PFSK-1 (cell line): ENCODE data around the gene SPATS2L.

Source experiments
- FOXP2 ChIP-seq: optimal IDR thresholded peaks from 2 replicates; pipeline ENCODE3; 2011; ENCODE audit warnings: borderline replicate concordance, control low read depth, inconsistent platforms; ENCODE audit not compliant: insufficient read depth; ENCODE audit errors: extremely low read length, extremely low read depth
- POLR2AphosphoS5 ChIP-seq: IDR thresholded peaks from 2 replicates; pipeline ENCODE4 v1.6.1; 2012; ENCODE audit warnings: low read depth, mild to moderate bottlenecking, control low read depth, low read length, moderate library complexity
- REST ChIP-seq, 2 experiments: IDR thresholded peaks; 2 replicates each; pipeline versions ENCODE4 v1.6.1 to v1.8.0; 2011 to 2012; ENCODE audit warnings: low read depth in 2 of 2, low read length in 2 of 2, control low read depth in 1 of 2, inconsistent platforms in 1 of 2, mild to moderate bottlenecking in 1 of 2, moderate library complexity in 1 of 2; ENCODE audit not compliant: insufficient read depth in 1 of 2
- SIN3A ChIP-seq: IDR thresholded peaks from 2 replicates; pipeline ENCODE4 v1.6.1; 2012; ENCODE audit warnings: mild to moderate bottlenecking, low read length, moderate library complexity, borderline replicate concordance; ENCODE audit not compliant: insufficient read depth
- TAF1 ChIP-seq: IDR thresholded peaks from 2 replicates; pipeline ENCODE4 v1.6.1; 2012; ENCODE audit warnings: low read length, control low read depth, borderline replicate concordance; ENCODE audit not compliant: insufficient read depth

GRCh38 chr2:200435379-200435778 is 128.9 kb downstream of the SPATS2L start:
- TF ChIP-seq REST (IDR thresholded peaks at IDR 0.05; ENCODE audit: insufficient read depth in 1 of 2, low read depth in 2 of 2, low read length in 2 of 2) (no peak), TAF1 (no peak), POLR2AphosphoS5 (no peak), FOXP2 (no peak), SIN3A (no peak)
